IMR-90 (cell line): ENCODE measurements around the gene PLD4. TPM values are rescaled to one million over a fixed set of nuclear protein-coding genes. Genes with fewer than 3 reads are reported as not detected.

Experiments used
- ATAC-seq: fragments of 200-7000 bp; cut with Tn5 transposase; 2 replicates; pipeline ENCODE4 v1.9.1; 2020; ENCODE audit warnings: low read depth, mild to moderate bottlenecking, moderate library complexity
- BruUV-seq: library from RNA; stranded (reverse); fragments of 400-500 nt; replicated peaks from 2 replicates; lab custom pipeline; 2021; lab: Mats Ljungman, UMichigan
- CTCF ChIA-PET: fragments of 300-600 bp; formaldehyde crosslinking; extraction: SDS; loops from one replicate; lab custom pipeline; 2021; ENCODE audit warnings: antibody characterized with exemption; lab: Yijun Ruan, JAX
- POLR2A ChIA-PET: fragments of 300-600 bp; sonication (Branson Sonifier 250); formaldehyde crosslinking; loops from one replicate; lab custom pipeline; 2022; ENCODE audit warnings: antibody characterized with exemption; ENCODE audit not compliant: unreplicated experiment; lab: Charles Lee
- DNase-seq: peaks from one replicate; pipeline ENCODE4 v3.0.0; 2013
- H2AFZ ChIP-seq: replicated peaks from 2 replicates; pipeline ENCODE3; 2013; ENCODE audit warnings: low read length, mild to moderate bottlenecking; ENCODE audit not compliant: poor library complexity
- H2AK5ac ChIP-seq: 2 replicates; pipeline ENCODE4 v1.6.1; 2013; ENCODE audit warnings: low read depth, low read length, inconsistent platforms
- H2AK9ac ChIP-seq: replicated peaks from 2 replicates; pipeline ENCODE3; 2013; ENCODE audit warnings: mild to moderate bottlenecking, low read depth, low read length, moderate library complexity; ENCODE audit not compliant: poor library complexity
- H2BK120ac ChIP-seq: 2 replicates; pipeline ENCODE4 v1.6.1; 2013; ENCODE audit warnings: low read depth, low read length, inconsistent platforms
- H2BK15ac ChIP-seq: 3 replicates; pipeline ENCODE4 v1.6.1; 2013; ENCODE audit warnings: low read depth, low read length, inconsistent platforms
- H2BK20ac ChIP-seq: 2 replicates; pipeline ENCODE4 v1.6.1; 2013; ENCODE audit warnings: low read depth, mild to moderate bottlenecking, inconsistent platforms, low read length, moderate library complexity
- H2BK5ac ChIP-seq: 2 replicates; pipeline ENCODE4 v1.6.1; 2013; ENCODE audit warnings: mild to moderate bottlenecking, low read depth, low read length, inconsistent platforms; ENCODE audit not compliant: poor library complexity, severe bottlenecking
- H3K14ac ChIP-seq: replicated peaks from 2 replicates; pipeline ENCODE4 v1.6.1; 2013; ENCODE audit warnings: low read depth, low read length, inconsistent platforms
- H3K18ac ChIP-seq: 2 replicates; pipeline ENCODE4 v1.6.1; 2013; ENCODE audit warnings: low read depth, low read length, control low read depth
- H3K23ac ChIP-seq: 2 replicates; pipeline ENCODE4 v1.6.1; 2013; ENCODE audit warnings: low read depth, low read length, inconsistent platforms
- H3K27ac ChIP-seq: 2 replicates; pipeline ENCODE4 v1.5.1; 2013; ENCODE audit warnings: mild to moderate bottlenecking, control low read depth, low read length; ENCODE audit not compliant: insufficient read depth
- H3K27me3 ChIP-seq: 2 replicates; pipeline ENCODE4 v1.6.1; 2013; ENCODE audit warnings: low read length; ENCODE audit not compliant: control insufficient read depth, insufficient read depth
- H3K36me3 ChIP-seq: 2 replicates; pipeline ENCODE4 v1.6.1; 2013; ENCODE audit warnings: low read length, mixed read lengths; ENCODE audit not compliant: control insufficient read depth, insufficient read depth
- H3K4ac ChIP-seq: 2 replicates; pipeline ENCODE4 v1.6.1; 2013; ENCODE audit warnings: low read depth, low read length, inconsistent platforms
- H3K4me1 ChIP-seq: 2 replicates; pipeline ENCODE4 v1.6.1; 2013; ENCODE audit warnings: low read length, mixed read lengths; ENCODE audit not compliant: control insufficient read depth, insufficient read depth
- H3K4me2 ChIP-seq: 2 replicates; pipeline ENCODE4 v1.6.1; 2013; ENCODE audit warnings: low read depth, mild to moderate bottlenecking, control low read depth, low read length, moderate library complexity
- H3K4me3 ChIP-seq: 2 replicates; pipeline ENCODE4 v1.5.1; 2013; ENCODE audit warnings: low read depth, mild to moderate bottlenecking, control low read depth, low read length, moderate library complexity; ENCODE audit not compliant: insufficient read depth
- H3K56ac ChIP-seq: 2 replicates; pipeline ENCODE4 v1.6.1; 2013; ENCODE audit warnings: low read length, inconsistent platforms; ENCODE audit not compliant: insufficient read depth; ENCODE audit errors: extremely low read depth
- H3K79me1 ChIP-seq, 2 experiments: 2 replicates each; pipeline ENCODE4 v1.6.1; 2013; ENCODE audit warnings: low read length in 2 of 2, inconsistent platforms in 1 of 2, low read depth in 1 of 2
- H3K9ac ChIP-seq: 2 replicates; pipeline ENCODE4 v1.6.1; 2013; ENCODE audit warnings: low read depth, low read length, control low read depth
- H3K9me1 ChIP-seq: 2 replicates; pipeline ENCODE4 v1.6.1; 2013; ENCODE audit warnings: low read length, inconsistent platforms; ENCODE audit not compliant: insufficient read depth
- H3K9me3 ChIP-seq: 2 replicates; pipeline ENCODE4 v1.6.1; 2013; ENCODE audit warnings: low read length; ENCODE audit not compliant: control insufficient read depth, insufficient read depth
- H4K20me1 ChIP-seq: 2 replicates; pipeline ENCODE4 v1.6.1; 2013; ENCODE audit warnings: low read length, inconsistent platforms; ENCODE audit not compliant: insufficient read depth
- H4K5ac ChIP-seq: 2 replicates; pipeline ENCODE4 v1.6.1; 2013; ENCODE audit warnings: mild to moderate bottlenecking, low read depth, low read length, control low read depth
- H4K8ac ChIP-seq, 2 experiments: 2 replicates each; pipeline ENCODE4 v1.6.1; 2013; ENCODE audit warnings: low read depth in 2 of 2, low read length in 2 of 2, control low read depth in 1 of 2, inconsistent platforms in 1 of 2
- H4K91ac ChIP-seq: 2 replicates; pipeline ENCODE4 v1.6.1; 2013; ENCODE audit warnings: low read depth, low read length, inconsistent platforms; ENCODE audit not compliant: insufficient read depth
- BHLHE40 ChIP-seq: fragments of 150-350 bp; IDR thresholded peaks from 2 replicates; pipeline ENCODE4 v1.6.1; 2016; ENCODE audit warnings: mild to moderate bottlenecking, low read depth, low read length
- CHD1 ChIP-seq: IDR thresholded peaks from 2 replicates; pipeline ENCODE4 v1.6.1; 2012; ENCODE audit warnings: low read depth, low read length, improper control_type of control experiment
- CTCF ChIP-seq: conservative IDR thresholded peaks from 2 replicates; pipeline ENCODE4 v1.5.1; 2012; ENCODE audit warnings: mild to moderate bottlenecking, low read depth, low read length, improper control_type of control experiment
- ELK1 ChIP-seq: fragments of 150-350 bp; IDR thresholded peaks from 2 replicates; pipeline ENCODE4 v1.6.1; 2016; ENCODE audit warnings: low read depth, mild to moderate bottlenecking, low read length, moderate library complexity, borderline replicate concordance
- FOS ChIP-seq: fragments of 150-350 bp; IDR thresholded peaks from 2 replicates; pipeline ENCODE4 v1.6.1; 2016; ENCODE audit warnings: low read depth, low read length
- MAFK ChIP-seq: IDR thresholded peaks from 2 replicates; pipeline ENCODE4 v1.6.1; 2012; ENCODE audit warnings: low read depth, low read length, improper control_type of control experiment
- MAZ ChIP-seq: IDR thresholded peaks from 2 replicates; pipeline ENCODE4 v1.6.1; 2012; ENCODE audit warnings: low read depth, mild to moderate bottlenecking, low read length, improper control_type of control experiment, moderate library complexity, borderline replicate concordance
- NFE2L2 ChIP-seq: fragments of 150-350 bp; IDR thresholded peaks from 2 replicates; pipeline ENCODE4 v1.6.1; 2016; ENCODE audit warnings: low read depth, mild to moderate bottlenecking, low read length
- POLR2A ChIP-seq: IDR thresholded peaks from 2 replicates; pipeline ENCODE4 v1.6.1; 2012; ENCODE audit warnings: mild to moderate bottlenecking, low read depth, low read length
- RAD21 ChIP-seq: IDR thresholded peaks from 2 replicates; pipeline ENCODE4 v1.6.1; 2012; ENCODE audit warnings: low read length, improper control_type of control experiment
- RCOR1 ChIP-seq: IDR thresholded peaks from 2 replicates; pipeline ENCODE4 v1.6.1; 2012; ENCODE audit warnings: mild to moderate bottlenecking, low read length, improper control_type of control experiment; ENCODE audit not compliant: insufficient replicate concordance
- RFX5 ChIP-seq: IDR thresholded peaks from 2 replicates; pipeline ENCODE4 v1.8.0; 2012; ENCODE audit warnings: low read depth, mild to moderate bottlenecking, low read length, moderate library complexity
- USF2 ChIP-seq: fragments of 150-350 bp; IDR thresholded peaks from 2 replicates; pipeline ENCODE4 v1.6.1; 2017; ENCODE audit warnings: mild to moderate bottlenecking, antibody characterized with exemption, low read length, low read depth
- WGBS, 2 experiments: methylation state at CpG; one replicate each; pipeline versions ENCODE4 v1.1.5 to v1.1.7; 2013; ENCODE audit warnings: missing lambda C conversion rate in 2 of 2; ENCODE audit not compliant: insufficient read length in 1 of 2; ENCODE audit errors: extremely low coverage in 2 of 2; 5-methylcytosine and 5-hydroxymethylcytosine counted together
- dilution Hi-C: fragments of 300-500 bp; cut with HindIII; formaldehyde crosslinking; loops from one replicate; pipeline ENCODE4 v1.14.3; 2018; ENCODE audit warnings: low sequenced_read_pairs; ENCODE audit not compliant: unreplicated experiment
- in situ Hi-C: fragments of 300-500 bp; cut with MboI; formaldehyde crosslinking; loops from 3 replicates; pipeline ENCODE4 v1.14.3; 2019; ENCODE audit warnings: low sequenced_read_pairs, inconsistent platforms, mixed read lengths
- intact Hi-C: fragments of 100-400 bp; cut with micrococcal nuclease; formaldehyde crosslinking; loops from 2 replicates; pipeline ENCODE4 v1.10.0; 2022
- polyA plus RNA-seq, 3 experiments: library from polyadenylated mRNA; depleted of rRNA; stranded (reverse); fragments of >200 nt; gene quantifications; 2 replicates each; pipeline ENCODE4 v1.2.3, GENCODE V29; 2012; ENCODE audit warnings: low replicate concordance in 1 of 3
- total RNA-seq: library from RNA; depleted of rRNA; stranded (reverse); fragments of >200 nt; gene quantifications from 2 replicates; pipeline ENCODE4 v1.2.3, GENCODE V29; 2012

PLD4 gene
- total and polyA plus RNA-seq, 2 of the 4 experiments (the other 2 are of a cell fraction) = 0.05 TPM; not detected in 1

GRCh38 chr14:104878582-104878981 lies 46.1 kb upstream of the PLD4 start:
- Histone ChIP-seq H2AK5ac (no peak overlapping the region), H3K4me2 (no peak overlapping the region), H3K9ac (no peak overlapping the region), H2BK120ac (no peak overlapping the region), H2AFZ (no peak overlapping the region), H2BK20ac (no peak overlapping the region), H3K4me1 (no peaks in the 10 kb centered on the region), H4K91ac (no peak overlapping the region), H4K8ac (no peak overlapping the region), H3K79me1 (peaks cover 6 to 28% of the 10 kb centered on the region in 2 experiments; a peak in 2 of 4 replicates), H3K36me3 (peaks cover 28% of the 10 kb centered on the region), H3K9me1 (no peaks in the 10 kb centered on the region), H3K23ac (no peak overlapping the region), H3K27me3 (no peaks in the 10 kb centered on the region), H3K4me3 (no peak overlapping the region), H2BK15ac (no peak overlapping the region), H3K4ac (no peak overlapping the region), H2AK9ac (no peak overlapping the region), H4K20me1 (peaks cover 26% of the 10 kb centered on the region), H3K56ac (no peak overlapping the region), H3K14ac (no peak overlapping the region), H4K5ac (no peak overlapping the region), H2BK5ac (no peak overlapping the region), H3K18ac (no peak overlapping the region), H3K27ac (no peak overlapping the region), H3K9me3 (no peaks in the 10 kb centered on the region; the same call in 1 of the 2 replicates)
- 88% methylated on average over 5 of the region's 14 CpGs; no CpG with 5 or more reads in 1 of the 2 experiments for WGBS, 2 experiments
- TF ChIP-seq NFE2L2 (no peak), ELK1 (no peak), MAFK (no peak), RFX5 (no peak), MAZ (no peak), USF2 (no peak), POLR2A (no peak), CTCF (no peak), RCOR1 (no peak), RAD21 (no peak), CHD1 (no peak), BHLHE40 (no peak), FOS (no peak)
- ChIA-PET POLR2A (no interaction called here), CTCF (no interaction called here)
- intact Hi-C loops = no loop called here
- no TSS peak for BruUV-seq
- dilution Hi-C loops = no loop called here
- ATAC-seq = no peak
- in situ Hi-C loops = no loop called here
- no peak for DNase-seq
